HG03280 (cell line): ENCODE data around the gene ZNF493.
A peak's percentile ranks its signal among the peaks of the same experiment; 100 is the strongest.

Experiments used
- ATAC-seq: cut with Tn5 transposase; IDR thresholded peaks from one replicate; pipeline ENCODE4 v1.9.1; 2021; ENCODE audit warnings: mild to moderate bottlenecking, moderate library complexity; ENCODE audit not compliant: unreplicated experiment

Gene ZNF493

GRCh38 chr19:21396893-21397572 lies at the start of gene ZNF493:
Gene ZNF493 (plus strand): TSS chr19:21397133. CDS start chr19:21397238, 105 bp downstream.
- peak; percentile 100 for ATAC-seq

- ATAC-seq = no peak
These were observed 44.1 kb upstream of the ZNF493 start for GRCh38 chr19:21352830-21353229.

GRCh38 chr19:21358768-21359451 lies 38.0 kb upstream of the ZNF493 start, which contains the start of gene ZNF738:
Gene ZNF738 (plus strand): TSS chr19:21359000. CDS start chr19:21359141, 141 bp downstream.
- ATAC-seq = peak; percentile 95

GRCh38 chr19:21362291-21362690 lies 34.6 kb upstream of the ZNF493 start:
- ATAC-seq = no peak

- no peak for ATAC-seq
These were observed 12.9 kb upstream of the ZNF493 start for GRCh38 chr19:21383980-21384582.

GRCh38 chr19:21396121-21396520 lies 812 bp upstream of the ZNF493 start:
- ATAC-seq = no peak

GRCh38 chr19:21398851-21399250 lies 1.9 kb downstream of the ZNF493 start:
- ATAC-seq = no peak

GRCh38 chr19:21402303-21402985 lies 5.5 kb downstream of the ZNF493 start:
- no peak for ATAC-seq

GRCh38 chr19:21410166-21410565 lies 13.2 kb downstream of the ZNF493 start:
- ATAC-seq = no peak

- ATAC-seq = no peak
These were observed 25.3 kb downstream of the ZNF493 start for GRCh38 chr19:21422244-21422643.

- no peak for ATAC-seq
These were observed 26.4 kb downstream of the ZNF493 start for GRCh38 chr19:21423057-21424041.

- ATAC-seq = no peak
These were observed 33.7 kb downstream of the ZNF493 start for GRCh38 chr19:21430675-21431074.

GRCh38 chr19:21432590-21432989 lies 35.7 kb downstream of the ZNF493 start:
- ATAC-seq = no peak

GRCh38 chr19:21434516-21434915 lies 37.6 kb downstream of the ZNF493 start:
- no peak for ATAC-seq

GRCh38 chr19:21434967-21435544 lies 38.1 kb downstream of the ZNF493 start:
- no peak for ATAC-seq

- no peak for ATAC-seq
These were observed 42.3 kb downstream of the ZNF493 start for GRCh38 chr19:21439201-21439751.

GRCh38 chr19:21440321-21440720 lies 43.4 kb downstream of the ZNF493 start:
- ATAC-seq = no peak

GRCh38 chr19:21451187-21451586 lies 54.3 kb downstream of the ZNF493 start:
- ATAC-seq = no peak

GRCh38 chr19:21454901-21455300 lies 58.0 kb downstream of the ZNF493 start:
- no peak for ATAC-seq

- no peak for ATAC-seq
These were observed 63.8 kb downstream of the ZNF493 start for GRCh38 chr19:21460686-21461085.
